OCI-LY3 (cell line): Measurements from ENCODE around the gene KIF3A.

Source experiments
- H2AFZ ChIP-seq: fragments of 200-600, 300-600 bp; shearing (Covaris generic); 2 replicates; pipeline ENCODE4 v1.6.0; 2014; ENCODE audit warnings: antibody characterized with exemption, low read depth, low read length
- H3K27ac ChIP-seq: fragments of 200-600, 300-600 bp; sonication (generic); 2 replicates; pipeline ENCODE4 v1.5.1; 2014; ENCODE audit warnings: mild to moderate bottlenecking, low read length, moderate library complexity, mixed read lengths
- H3K27me3 ChIP-seq: fragments of 200-600, 300-600 bp; sonication (generic); 2 replicates; pipeline ENCODE4 v1.6.1; 2014; ENCODE audit warnings: low read depth, low read length, mixed read lengths
- H3K36me3 ChIP-seq: fragments of 200-600, 300-600 bp; sonication (generic); replicated peaks from 2 replicates; pipeline ENCODE3; 2014; ENCODE audit warnings: low read depth, low read length, mixed read lengths
- H3K4me1 ChIP-seq: fragments of 300-600, 200-600 bp; sonication (generic); 2 replicates; pipeline ENCODE4 v1.6.1; 2014; ENCODE audit warnings: low read length, mixed read lengths
- H3K4me2 ChIP-seq: fragments of 200-600, 300-600 bp; sonication (generic); 2 replicates; pipeline ENCODE4 v1.6.1; 2014; ENCODE audit warnings: low read length, mixed read lengths
- H3K4me3 ChIP-seq: fragments of 300-600, 200-600 bp; sonication (generic); 2 replicates; pipeline ENCODE4 v1.5.1; 2014; ENCODE audit warnings: antibody characterized with exemption, mild to moderate bottlenecking, low read length, moderate library complexity
- H3K79me2 ChIP-seq: fragments of 300-600, 200-600 bp; shearing (Covaris generic); 2 replicates; pipeline ENCODE4 v1.6.1; 2014; ENCODE audit warnings: mild to moderate bottlenecking, low read length, mixed read lengths
- H3K9ac ChIP-seq: fragments of 300-600, 200-600 bp; shearing (Covaris generic); 2 replicates; pipeline ENCODE4 v1.6.0; 2014; ENCODE audit warnings: mild to moderate bottlenecking, low read length, moderate library complexity
- H3K9me3 ChIP-seq: fragments of 200-600, 300-600 bp; shearing (Covaris generic); 2 replicates; pipeline ENCODE4 v1.6.1; 2014; ENCODE audit warnings: low read length, mixed read lengths; ENCODE audit not compliant: insufficient read depth
- H4K20me1 ChIP-seq: fragments of 200-600, 300-600 bp; sonication (generic); 2 replicates; pipeline ENCODE4 v1.6.1; 2016; ENCODE audit warnings: low read length, mixed read lengths; ENCODE audit not compliant: insufficient read depth
- CTCF ChIP-seq: fragments of 200-600, 300-600 bp; sonication (generic); IDR thresholded peaks from 2 replicates; pipeline ENCODE4 v1.5.1; 2014; ENCODE audit warnings: antibody characterized with exemption, low read length, low read depth
- EZH2phosphoT487 ChIP-seq: fragments of 200-600 bp; shearing (Covaris generic); IDR thresholded peaks from 2 replicates; pipeline ENCODE4 v1.6.1; 2018; ENCODE audit warnings: antibody characterized with exemption, mixed run types, low read depth

Gene KIF3A

GRCh38 chr5:132736853-132737833 lies at the start of gene KIF3A:
KIF3A (minus strand) TSS chr5:132737546; CDS start chr5:132737419, 127 bp downstream.
- no peaks in the 10 kb centered on the region for H4K20me1 ChIP-seq
- no peak for TF ChIP-seq EZH2phosphoT487
- TF ChIP-seq CTCF = no peak
- H3K36me3 ChIP-seq = no peaks in the 10 kb centered on the region
- peak within 1 kb of the TSS; percentile 93 for H3K4me3 ChIP-seq
- no peaks in the 10 kb centered on the region for H3K79me2 ChIP-seq
- H3K4me1 ChIP-seq = peaks cover 11% of the 10 kb centered on the region
- peak within 1 kb of the TSS; percentile 78 for H3K4me2 ChIP-seq
- peak within 1 kb of the TSS; percentile 95 for H2AFZ ChIP-seq
- H3K9me3 ChIP-seq = no peaks in the 10 kb centered on the region
- 0 out of 2 replicates have a peak, but pooled peaks cover 4% of the 10 kb centered on the region for H3K27me3 ChIP-seq
- peak within 1 kb of the TSS; percentile 58 for H3K9ac ChIP-seq
- no peak within 1 kb of the TSS for H3K27ac ChIP-seq

GRCh38 chr5:132787076-132787475 lies 49.7 kb upstream of the KIF3A start:
- Histone ChIP-seq H4K20me1 (no peaks in the 10 kb centered on the region), H3K27me3 (no peaks in the 10 kb centered on the region), H3K4me3 (no peak overlapping the region), H3K79me2 (no peaks in the 10 kb centered on the region), H3K4me2 (no peak overlapping the region), H3K9me3 (no peaks in the 10 kb centered on the region), H3K9ac (no peak overlapping the region), H3K36me3 (no peaks in the 10 kb centered on the region), H3K4me1 (peaks cover 12% of the 10 kb centered on the region), H2AFZ (no peak overlapping the region), H3K27ac (no peak overlapping the region)
- TF ChIP-seq CTCF = no peak
- no peak for TF ChIP-seq EZH2phosphoT487

GRCh38 chr5:132785864-132786263 lies 48.5 kb upstream of the KIF3A start:
- peak overlapping the region; percentile 74 for H3K4me2 ChIP-seq
- peaks cover 12% of the 10 kb centered on the region for H3K4me1 ChIP-seq
- peak overlapping the region; percentile 32; the same call in 1 of the 2 replicates for H3K4me3 ChIP-seq
- no peaks in the 10 kb centered on the region for H3K36me3 ChIP-seq
- no peak overlapping the region for H3K27ac ChIP-seq
- H3K79me2 ChIP-seq = no peaks in the 10 kb centered on the region
- H2AFZ ChIP-seq = peak overlapping the region; percentile 82; the same call in 1 of the 2 replicates
- no peak for TF ChIP-seq EZH2phosphoT487
- TF ChIP-seq CTCF = no peak
- H4K20me1 ChIP-seq = no peaks in the 10 kb centered on the region
- no peaks in the 10 kb centered on the region for H3K27me3 ChIP-seq
- 0 out of 2 replicates have a peak overlapping the region, but pooled peaks have one; percentile 29 for H3K9ac ChIP-seq
- H3K9me3 ChIP-seq = no peaks in the 10 kb centered on the region

- Histone ChIP-seq H3K27me3 (no peaks in the 10 kb centered on the region), H3K27ac (no peak overlapping the region), H3K36me3 (no peaks in the 10 kb centered on the region), H3K4me3 (peak overlapping the region; percentile 32), H3K9me3 (no peaks in the 10 kb centered on the region), H3K79me2 (no peaks in the 10 kb centered on the region), H4K20me1 (no peaks in the 10 kb centered on the region), H2AFZ (peak overlapping the region; percentile 82; the same call in 1 of the 2 replicates), H3K4me2 (peak overlapping the region; percentile 74), H3K9ac (peak overlapping the region; percentile 29; the same call in 1 of the 2 replicates), H3K4me1 (peaks cover 12% of the 10 kb centered on the region)
- TF ChIP-seq CTCF = peak; percentile 14; the same call in 1 of the 2 replicates
- TF ChIP-seq EZH2phosphoT487 = no peak
Measured at GRCh38 chr5:132785365-132785764, 48.0 kb upstream of the KIF3A start.
